ENCODE measurements around the gene LILRB5. TPM values are rescaled to one million over a fixed set of nuclear protein-coding genes. Genes with fewer than 3 reads are reported as not detected.

Gene LILRB5
- total RNA-seq, 1 donor from 2014 or later = 38.2 TPM

- no peak overlapping the region for H3K27ac ChIP-seq
- peak in 1 of 2 donors; percentile 75 for DNase-seq (ENCODE audit: low spot score in 2 of 2)
- H3K4me1 ChIP-seq = no peaks in the 10 kb centered on the region
- intact Hi-C loops (cut with DNase I) = no loop called here
- H3K9me3 ChIP-seq = no peaks in the 10 kb centered on the region
- H3K27me3 ChIP-seq = no peaks in the 10 kb centered on the region
- peak; percentile 33 to 58 (median 37) for TF ChIP-seq CTCF (IDR thresholded peaks at IDR 0.05)
- H3K4me3 ChIP-seq = no peak overlapping the region
- no peaks in the 10 kb centered on the region for H3K36me3 ChIP-seq
Observed at GRCh38 chr19:54266133-54266532, 9.1 kb upstream of the LILRB5 start.

GRCh38 chr19:54262470-54262869 lies 5.4 kb upstream of the LILRB5 start:
- H3K4me3 ChIP-seq = no peak overlapping the region
- intact Hi-C loops (cut with DNase I) = no loop called here

GRCh38 chr19:54262066-54262465 lies 5.0 kb upstream of the LILRB5 start:
- H3K9me3 ChIP-seq = no peaks in the 10 kb centered on the region

More at GRCh38 chr19:54262470-54262869, 5.4 kb upstream of the LILRB5 start:
- no peaks in the 10 kb centered on the region for H3K27me3 ChIP-seq
- H3K9me3 ChIP-seq = no peaks in the 10 kb centered on the region
- TF ChIP-seq CTCF (IDR thresholded peaks at IDR 0.05) = no peak
- DNase-seq (ENCODE audit: low spot score in 2 of 2) = no peak
- H3K36me3 ChIP-seq = no peaks in the 10 kb centered on the region
- H3K27ac ChIP-seq = no peak overlapping the region
- H3K4me1 ChIP-seq = no peaks in the 10 kb centered on the region

GRCh38 chr19:54256250-54257115 lies 590 bp downstream of the LILRB5 start:
- Histone ChIP-seq H3K4me1 (no peaks in the 10 kb centered on the region), H3K36me3 (no peaks in the 10 kb centered on the region), H3K4me3 (peak overlapping the region in 1 of 2 donors; percentile 36), H3K27me3 (no peaks in the 10 kb centered on the region), H3K9me3 (no peaks in the 10 kb centered on the region), H3K27ac (no peak overlapping the region)
- DNase-seq (ENCODE audit: low spot score in 2 of 2) = peak in 1 of 2 donors; percentile 58
- intact Hi-C loops (cut with DNase I) = no loop called here
- TF ChIP-seq CTCF (IDR thresholded peaks at IDR 0.05) = no peak

More at GRCh38 chr19:54262066-54262465, 5.0 kb upstream of the LILRB5 start:
- peak in 1 of 2 donors; percentile 49 for DNase-seq (ENCODE audit: low spot score in 2 of 2)
- H3K4me3 ChIP-seq = no peak overlapping the region
- intact Hi-C loops (cut with DNase I) = no loop called here
- no peaks in the 10 kb centered on the region for H3K36me3 ChIP-seq
- H3K4me1 ChIP-seq = no peaks in the 10 kb centered on the region
- TF ChIP-seq CTCF (IDR thresholded peaks at IDR 0.05) = no peak
- no peaks in the 10 kb centered on the region for H3K27me3 ChIP-seq
- H3K27ac ChIP-seq = no peak overlapping the region

GRCh38 chr19:54255105-54255775 lies 1.8 kb downstream of the LILRB5 start:
- TF ChIP-seq CTCF (IDR thresholded peaks at IDR 0.05) = no peak
- H3K4me1 ChIP-seq = no peaks in the 10 kb centered on the region
- H3K36me3 ChIP-seq = no peaks in the 10 kb centered on the region
- no peak overlapping the region for H3K4me3 ChIP-seq
- no peak overlapping the region for H3K27ac ChIP-seq
- intact Hi-C loops (cut with DNase I) = no loop called here
- H3K27me3 ChIP-seq = no peaks in the 10 kb centered on the region
- peak in 1 of 2 donors; percentile 60 for DNase-seq (ENCODE audit: low spot score in 2 of 2)
- H3K9me3 ChIP-seq = no peaks in the 10 kb centered on the region
